Osteocyte (in vitro differentiated cells): ENCODE data around the gene LDB2. TPM values are rescaled to one million over a fixed set of nuclear protein-coding genes. Genes with fewer than 3 reads are reported as not detected.

Experiments used
- DNase-seq: peaks from one replicate; pipeline ENCODE4 v3.0.0; 2021; ENCODE audit warnings: mixed read lengths; ENCODE audit not compliant: unreplicated experiment; ENCODE audit errors: extremely low spot score
- H3K27ac Mint-ChIP-seq: one replicate; pipeline ENCODE4 v1.8.0; 2021; ENCODE audit warnings: mild to moderate bottlenecking, mixed read lengths; ENCODE audit not compliant: unreplicated experiment
- H3K27me3 Mint-ChIP-seq: one replicate; pipeline ENCODE4 v1.8.0; 2021; ENCODE audit warnings: mixed read lengths; ENCODE audit not compliant: unreplicated experiment
- H3K36me3 Mint-ChIP-seq: one replicate; pipeline ENCODE4 v1.8.0; 2021; ENCODE audit warnings: mixed read lengths; ENCODE audit not compliant: unreplicated experiment
- H3K4me1 Mint-ChIP-seq: one replicate; pipeline ENCODE4 v1.8.0; 2021; ENCODE audit warnings: mixed read lengths; ENCODE audit not compliant: unreplicated experiment
- H3K4me3 Mint-ChIP-seq: one replicate; pipeline ENCODE4 v1.8.0; 2021; ENCODE audit warnings: mild to moderate bottlenecking, moderate library complexity, mixed read lengths; ENCODE audit not compliant: unreplicated experiment
- H3K9me3 Mint-ChIP-seq: one replicate; pipeline ENCODE4 v1.8.0; 2021; ENCODE audit warnings: mixed read lengths; ENCODE audit not compliant: unreplicated experiment
- CTCF ChIP-seq: fragments of 200-600 bp; sonication (generic); IDR thresholded peaks from 2 replicates; pipeline ENCODE4 v1.5.0; 2021; ENCODE audit warnings: antibody characterized with exemption, mild to moderate bottlenecking, moderate library complexity
- total RNA-seq: library from RNA; stranded (reverse); gene quantifications from 2 replicates; pipeline ENCODE4 v1.2.1, GENCODE V29; 2021

Gene LDB2
- total RNA-seq, 1 donor from 2014 or later = 8.7 TPM

DNA sequence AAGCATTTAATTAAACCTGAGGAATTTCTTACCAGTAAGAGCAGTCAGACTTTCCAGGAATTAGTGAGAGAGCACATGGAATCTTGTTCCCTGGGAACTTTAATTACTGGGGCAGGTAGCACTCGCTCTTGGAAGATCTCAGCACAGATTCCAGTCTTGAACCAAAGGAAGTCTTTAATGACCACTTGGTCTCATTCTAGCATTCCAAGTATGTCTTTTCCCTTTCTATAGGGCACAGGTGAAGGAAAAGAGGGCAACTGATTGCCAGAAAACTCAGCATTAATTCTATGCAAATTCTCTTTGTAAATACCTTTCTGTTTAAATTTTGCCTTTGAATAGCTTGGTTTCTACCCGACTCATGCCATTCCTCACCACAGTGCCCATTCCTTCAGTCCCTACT lies 236.6 kb downstream of the LDB2 start:
- TF ChIP-seq CTCF = no peak
- Mint-ChIP-seq H3K4me3 (no peak overlapping the region), H3K27me3 (no peaks in the 10 kb centered on the region), H3K9me3 (no peaks in the 10 kb centered on the region), H3K4me1 (no peaks in the 10 kb centered on the region), H3K36me3 (no peaks in the 10 kb centered on the region), H3K27ac (no peak overlapping the region)
- no peak for DNase-seq

DNA sequence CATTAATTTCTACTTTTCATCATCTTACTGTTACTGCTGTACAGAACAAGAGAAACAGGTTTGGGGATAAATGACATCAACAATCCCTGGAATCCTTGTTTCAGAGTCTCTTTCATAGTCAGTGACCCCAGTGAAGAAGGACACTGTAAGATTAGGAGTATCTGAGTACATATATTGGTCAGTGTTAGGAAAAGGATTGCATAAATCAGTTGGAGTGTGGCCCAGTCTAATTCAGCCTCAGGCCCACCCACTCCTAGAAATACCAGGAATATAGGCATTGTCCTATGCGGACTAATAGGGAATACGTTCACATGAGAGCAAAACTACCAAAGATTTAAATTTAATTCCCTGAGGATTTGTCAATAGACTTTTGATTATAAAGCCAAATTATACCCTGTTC lies 237.8 kb downstream of the LDB2 start:
- H3K27ac Mint-ChIP-seq = no peak overlapping the region
- H3K27me3 Mint-ChIP-seq = no peaks in the 10 kb centered on the region
- no peaks in the 10 kb centered on the region for H3K9me3 Mint-ChIP-seq
- no peaks in the 10 kb centered on the region for H3K4me1 Mint-ChIP-seq
- H3K36me3 Mint-ChIP-seq = no peaks in the 10 kb centered on the region
- no peak overlapping the region for H3K4me3 Mint-ChIP-seq
- DNase-seq = no peak
- no peak for TF ChIP-seq CTCF

GRCh38 chr4:16659694-16660093 lies 238.8 kb downstream of the LDB2 start:
- Mint-ChIP-seq H3K9me3 (no peaks in the 10 kb centered on the region), H3K27ac (no peak overlapping the region), H3K27me3 (no peaks in the 10 kb centered on the region), H3K4me3 (no peak overlapping the region), H3K4me1 (no peaks in the 10 kb centered on the region), H3K36me3 (no peaks in the 10 kb centered on the region)
- DNase-seq = no peak
- TF ChIP-seq CTCF = no peak

- Mint-ChIP-seq H3K4me1 (no peaks in the 10 kb centered on the region), H3K27ac (no peak overlapping the region), H3K36me3 (no peaks in the 10 kb centered on the region), H3K27me3 (no peaks in the 10 kb centered on the region), H3K9me3 (no peaks in the 10 kb centered on the region), H3K4me3 (no peak overlapping the region)
- no peak for TF ChIP-seq CTCF
- no peak for DNase-seq
These were observed 239.4 kb downstream of the LDB2 start for GRCh38 chr4:16659079-16659478.

DNA sequence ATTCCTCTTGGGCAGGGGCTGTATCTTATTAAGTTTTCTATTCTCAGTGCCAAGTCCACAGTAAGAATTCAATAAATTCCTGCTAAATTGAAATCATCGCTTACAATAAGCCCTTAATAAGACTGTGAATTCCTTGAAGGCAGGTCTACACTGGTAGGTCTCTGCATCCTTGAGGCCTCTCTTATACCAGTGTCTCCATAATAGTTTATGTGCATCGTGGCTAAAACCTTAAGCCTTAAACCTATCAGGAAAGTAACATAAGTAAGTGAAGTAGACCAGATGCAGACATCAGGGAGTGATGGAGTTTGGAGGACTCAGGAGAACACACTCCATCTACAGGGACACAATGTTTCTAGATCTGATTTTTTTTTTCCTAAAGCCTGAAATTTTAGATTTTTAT lies 240.3 kb downstream of the LDB2 start:
- no peak for DNase-seq
- no peak for TF ChIP-seq CTCF
- H3K27ac Mint-ChIP-seq = no peak overlapping the region
- no peaks in the 10 kb centered on the region for H3K9me3 Mint-ChIP-seq
- H3K36me3 Mint-ChIP-seq = no peaks in the 10 kb centered on the region
- no peaks in the 10 kb centered on the region for H3K27me3 Mint-ChIP-seq
- no peaks in the 10 kb centered on the region for H3K4me1 Mint-ChIP-seq
- H3K4me3 Mint-ChIP-seq = no peak overlapping the region
